ENCODE data around the gene C13orf42. TPM values are rescaled to one million over a fixed set of nuclear protein-coding genes. Genes with fewer than 3 reads are reported as not detected.

Gene C13orf42
- not detected in 2 replicates for total RNA-seq (ENCODE audit: low replicate concordance)
- long read RNA-seq = 0 reads

DNA sequence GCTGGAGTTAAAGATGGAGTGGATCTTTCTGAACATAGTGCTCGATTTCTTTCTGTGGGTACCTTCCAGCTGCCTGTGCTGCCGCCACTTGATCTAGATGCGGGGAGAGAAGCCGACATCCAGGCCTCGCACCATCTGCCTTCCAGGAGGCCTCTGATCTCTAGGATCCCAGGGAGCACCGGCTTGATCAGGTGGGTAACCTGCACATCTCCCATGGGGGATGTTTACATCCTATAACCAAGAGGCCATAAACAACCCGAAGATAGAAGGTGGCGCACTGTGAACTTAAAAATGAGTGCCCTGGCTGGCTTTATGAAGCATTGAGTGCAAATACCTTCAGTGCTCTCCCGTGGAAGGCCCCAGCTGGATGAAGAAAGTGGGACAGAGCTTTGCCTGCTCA lies at the start of gene C13orf42:
TSS of gene C13orf42 (minus strand) at position 101 of the 400 bp plus-strand sequence. CDS start at position 36, 65 bp downstream.
- Mint-ChIP-seq H3K4me1 (ENCODE audit: unreplicated experiment) (no peaks in the 10 kb centered on the region), H3K36me3 (no peaks in the 10 kb centered on the region), H3K4me3 (no peak within 1 kb of the TSS), H3K27ac (no peak within 1 kb of the TSS), H3K9me3 (no peaks in the 10 kb centered on the region), H3K27me3 (peaks cover 9% of the 10 kb centered on the region)
- TF ChIP-seq, protein P1, sequence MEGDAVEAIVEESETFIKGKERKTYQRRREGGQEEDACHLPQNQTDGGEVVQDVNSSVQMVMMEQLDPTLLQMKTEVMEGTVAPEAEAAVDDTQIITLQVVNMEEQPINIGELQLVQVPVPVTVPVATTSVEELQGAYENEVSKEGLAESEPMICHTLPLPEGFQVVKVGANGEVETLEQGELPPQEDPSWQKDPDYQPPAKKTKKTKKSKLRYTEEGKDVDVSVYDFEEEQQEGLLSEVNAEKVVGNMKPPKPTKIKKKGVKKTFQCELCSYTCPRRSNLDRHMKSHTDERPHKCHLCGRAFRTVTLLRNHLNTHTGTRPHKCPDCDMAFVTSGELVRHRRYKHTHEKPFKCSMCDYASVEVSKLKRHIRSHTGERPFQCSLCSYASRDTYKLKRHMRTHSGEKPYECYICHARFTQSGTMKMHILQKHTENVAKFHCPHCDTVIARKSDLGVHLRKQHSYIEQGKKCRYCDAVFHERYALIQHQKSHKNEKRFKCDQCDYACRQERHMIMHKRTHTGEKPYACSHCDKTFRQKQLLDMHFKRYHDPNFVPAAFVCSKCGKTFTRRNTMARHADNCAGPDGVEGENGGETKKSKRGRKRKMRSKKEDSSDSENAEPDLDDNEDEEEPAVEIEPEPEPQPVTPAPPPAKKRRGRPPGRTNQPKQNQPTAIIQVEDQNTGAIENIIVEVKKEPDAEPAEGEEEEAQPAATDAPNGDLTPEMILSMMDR (conservative IDR thresholded peaks at IDR 0.05) = no peak
- no peak for DNase-seq (ENCODE audit: extremely low spot score, unreplicated experiment)

DNA sequence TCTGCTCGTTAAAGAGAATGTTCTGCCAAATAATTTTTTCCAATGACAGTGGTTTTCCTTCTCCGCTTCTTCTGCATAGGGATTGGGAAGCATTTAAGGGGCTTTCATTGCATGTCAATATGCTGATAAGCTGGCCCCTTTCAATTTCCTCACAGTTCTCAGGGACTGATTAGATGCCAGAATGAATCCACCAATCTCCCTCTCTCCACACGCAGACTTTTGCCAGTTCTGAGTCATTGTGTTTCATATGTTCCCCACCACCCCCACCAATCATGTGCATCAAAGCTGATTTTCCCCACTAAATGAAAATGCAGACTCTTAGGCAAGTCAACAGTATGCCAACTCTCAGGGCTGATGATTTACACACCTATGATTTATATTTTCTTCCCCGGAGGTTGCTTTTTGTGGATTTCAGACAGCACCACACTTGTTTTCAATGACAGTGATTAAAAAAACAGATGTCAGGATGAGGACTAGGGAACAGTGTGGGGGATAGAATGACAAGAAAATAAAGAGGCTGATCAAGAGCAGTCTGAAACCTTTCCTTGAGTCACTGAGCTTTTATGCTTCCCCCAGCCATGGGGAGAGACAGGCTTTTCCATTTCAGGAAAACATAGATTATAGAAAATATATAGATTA lies 47.9 kb upstream of the C13orf42 start:
- H3K36me3 Mint-ChIP-seq = no peaks in the 10 kb centered on the region
- H3K27ac Mint-ChIP-seq = no peak overlapping the region
- no peak overlapping the region for H3K4me3 Mint-ChIP-seq
- DNase-seq (ENCODE audit: extremely low spot score, unreplicated experiment) = no peak
- no peaks in the 10 kb centered on the region for H3K27me3 Mint-ChIP-seq
- TF ChIP-seq, protein P1 (conservative IDR thresholded peaks at IDR 0.05) = no peak
- no peaks in the 10 kb centered on the region for H3K9me3 Mint-ChIP-seq
- no peaks in the 10 kb centered on the region for H3K4me1 Mint-ChIP-seq (ENCODE audit: unreplicated experiment)

DNA sequence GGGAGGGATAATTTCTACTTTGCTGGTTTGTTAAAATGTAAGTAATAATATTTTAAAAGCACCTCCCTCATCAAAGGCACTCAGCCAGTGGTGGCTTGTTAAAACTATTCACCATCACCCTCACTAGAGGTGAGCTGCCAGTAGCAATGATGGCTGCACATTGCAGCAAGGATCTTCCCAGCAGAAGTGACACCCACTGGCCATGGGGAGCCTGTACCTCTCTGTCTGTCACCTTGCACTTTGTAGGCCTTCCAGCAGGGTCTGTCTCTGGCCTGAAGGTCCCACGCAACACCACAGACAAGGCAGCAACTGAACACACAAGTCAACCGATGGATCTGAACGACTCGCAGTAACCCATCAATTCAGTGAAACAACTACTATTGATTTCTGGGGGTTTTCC lies 47.3 kb upstream of the C13orf42 start:
- Mint-ChIP-seq H3K4me3 (no peak overlapping the region), H3K36me3 (no peaks in the 10 kb centered on the region), H3K4me1 (ENCODE audit: unreplicated experiment) (no peaks in the 10 kb centered on the region), H3K9me3 (no peaks in the 10 kb centered on the region), H3K27me3 (no peaks in the 10 kb centered on the region), H3K27ac (no peak overlapping the region)
- TF ChIP-seq, protein P1 (conservative IDR thresholded peaks at IDR 0.05) = no peak
- no peak for DNase-seq (ENCODE audit: extremely low spot score, unreplicated experiment)

DNA sequence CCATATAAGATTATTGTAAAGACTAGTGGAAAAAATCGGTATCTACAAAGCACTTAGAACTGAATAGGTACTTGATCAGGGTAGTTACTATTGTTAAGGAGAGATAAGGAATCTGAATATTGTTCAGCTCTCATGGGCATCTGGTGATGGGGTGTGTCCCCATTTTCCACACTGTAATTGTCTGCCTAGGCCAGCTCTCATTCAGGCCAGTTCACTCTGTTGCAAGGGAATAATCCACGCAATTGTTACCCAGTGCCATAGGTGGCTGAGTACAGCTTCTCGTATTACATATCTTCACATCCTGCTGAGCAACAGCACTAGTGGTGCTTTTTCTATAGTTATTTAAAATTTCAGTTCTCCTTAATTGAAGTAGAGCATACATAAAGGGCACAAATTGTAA lies 45.6 kb upstream of the C13orf42 start:
- no peaks in the 10 kb centered on the region for H3K36me3 Mint-ChIP-seq
- H3K9me3 Mint-ChIP-seq = no peaks in the 10 kb centered on the region
- DNase-seq (ENCODE audit: extremely low spot score, unreplicated experiment) = no peak
- TF ChIP-seq, protein P1 (conservative IDR thresholded peaks at IDR 0.05) = no peak
- no peaks in the 10 kb centered on the region for H3K4me1 Mint-ChIP-seq (ENCODE audit: unreplicated experiment)
- no peak overlapping the region for H3K4me3 Mint-ChIP-seq
- H3K27ac Mint-ChIP-seq = no peak overlapping the region
- H3K27me3 Mint-ChIP-seq = no peaks in the 10 kb centered on the region

DNA sequence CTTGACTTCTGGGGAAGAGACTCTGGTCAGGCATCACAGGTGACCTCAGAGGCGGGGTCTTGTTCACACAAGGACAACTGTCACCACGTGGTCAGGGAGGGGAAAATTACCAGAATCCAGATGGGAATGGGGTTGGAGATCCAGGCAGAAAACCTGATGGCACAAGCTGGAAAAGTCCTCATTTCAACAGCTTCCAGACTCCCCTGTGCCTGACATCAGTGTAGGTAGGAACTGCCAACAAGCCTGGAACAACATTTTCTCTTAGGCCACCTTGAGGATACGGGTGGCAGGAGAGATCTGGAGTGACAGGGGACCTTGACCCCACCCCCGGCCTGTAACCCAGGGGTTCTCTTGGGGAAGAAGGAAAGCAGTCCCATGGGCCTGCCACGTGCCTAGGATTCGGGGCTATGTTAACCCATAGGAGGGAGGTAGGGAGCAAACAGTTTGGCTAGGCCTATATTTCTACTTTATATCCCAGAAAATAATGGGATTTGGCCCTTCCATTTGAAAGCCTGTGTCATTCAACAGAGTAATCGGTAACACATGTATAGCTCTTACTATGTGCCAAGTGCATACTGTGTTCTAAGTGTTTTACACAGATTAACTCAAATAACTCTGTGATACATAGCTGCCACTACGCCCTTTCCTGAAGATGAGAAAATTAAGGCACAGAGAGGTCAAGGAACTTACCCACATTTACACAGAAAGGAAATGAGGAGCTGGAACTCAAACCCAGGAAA lies 44.9 kb upstream of the C13orf42 start:
- H3K4me3 Mint-ChIP-seq = no peak overlapping the region
- no peak for DNase-seq (ENCODE audit: extremely low spot score, unreplicated experiment)
- no peaks in the 10 kb centered on the region for H3K36me3 Mint-ChIP-seq
- no peaks in the 10 kb centered on the region for H3K9me3 Mint-ChIP-seq
- H3K4me1 Mint-ChIP-seq (ENCODE audit: unreplicated experiment) = no peaks in the 10 kb centered on the region
- H3K27ac Mint-ChIP-seq = no peak overlapping the region
- TF ChIP-seq, protein P1 (conservative IDR thresholded peaks at IDR 0.05) = no peak
- peaks cover 4% of the 10 kb centered on the region for H3K27me3 Mint-ChIP-seq
